HG03558 (cell line): ENCODE results near the gene KRT12.
"Not testable (repeated sequence)": the region's sequence is repeated elsewhere in the genome, so short reads cannot be mapped to it uniquely, and the experiment has no call there.

Source experiments
- ATAC-seq: cut with Tn5 transposase; IDR thresholded peaks from one replicate; pipeline ENCODE4 v1.9.1; 2021; ENCODE audit warnings: moderate number of reproducible peaks; ENCODE audit not compliant: unreplicated experiment; ENCODE audit errors: extremely low read depth

The KRT12 gene

GRCh38 chr17:40884708-40885512, 17.9 kb upstream of the KRT12 start, which contains the start of gene KRT20:
Gene KRT20 (minus strand): TSS chr17:40885242. CDS start chr17:40885185, 57 bp downstream.
- ATAC-seq, result no peak

- no peak for ATAC-seq
Measured at GRCh38 chr17:40883626-40884334, 16.8 kb upstream of the KRT12 start.

GRCh38 chr17:40883031-40883430, 16.0 kb upstream of the KRT12 start:
- no peak for ATAC-seq

- ATAC-seq, result no peak
Measured at GRCh38 chr17:40879026-40879425, 12.0 kb upstream of the KRT12 start.

- ATAC-seq, result no peak
Measured at GRCh38 chr17:40878044-40878443, 11.0 kb upstream of the KRT12 start.

- ATAC-seq, result no peak
Measured at GRCh38 chr17:40873801-40874200, 6.8 kb upstream of the KRT12 start.

- no peak for ATAC-seq
Measured at GRCh38 chr17:40873255-40873654, 6.2 kb upstream of the KRT12 start.

GRCh38 chr17:40872416-40872815, 5.4 kb upstream of the KRT12 start:
- ATAC-seq, result no peak

- ATAC-seq, result no peak
Measured at GRCh38 chr17:40871316-40871715, 4.3 kb upstream of the KRT12 start.

GRCh38 chr17:40870136-40870535, 3.1 kb upstream of the KRT12 start:
- ATAC-seq, result no peak

GRCh38 chr17:40864661-40865390, 2.2 kb downstream of the KRT12 start:
- no peak for ATAC-seq

- ATAC-seq, result no peak
Measured at GRCh38 chr17:40862985-40863733, 3.9 kb downstream of the KRT12 start.

GRCh38 chr17:40859536-40859935, 7.5 kb downstream of the KRT12 start:
- ATAC-seq, result no peak

- ATAC-seq, result not testable (repeated sequence)
Measured at GRCh38 chr17:40858667-40859066, 8.4 kb downstream of the KRT12 start.

- ATAC-seq, result no peak
Measured at GRCh38 chr17:40857535-40857934, 9.5 kb downstream of the KRT12 start.

GRCh38 chr17:40854175-40854814, 12.7 kb downstream of the KRT12 start:
- ATAC-seq, result no peak

- no peak for ATAC-seq
Measured at GRCh38 chr17:40852364-40852763, 14.7 kb downstream of the KRT12 start.

GRCh38 chr17:40850293-40850972, 16.6 kb downstream of the KRT12 start:
- no peak for ATAC-seq

- no peak for ATAC-seq
Measured at GRCh38 chr17:40849723-40850122, 17.3 kb downstream of the KRT12 start.
